ENCODE measurements around the gene BCKDHB. TPM values are rescaled to one million over a fixed set of nuclear protein-coding genes. Genes with fewer than 3 reads are reported as not detected.

BCKDHB gene
- total RNA-seq, 1 experiment from 2014 or later: 29.7 TPM

DNA sequence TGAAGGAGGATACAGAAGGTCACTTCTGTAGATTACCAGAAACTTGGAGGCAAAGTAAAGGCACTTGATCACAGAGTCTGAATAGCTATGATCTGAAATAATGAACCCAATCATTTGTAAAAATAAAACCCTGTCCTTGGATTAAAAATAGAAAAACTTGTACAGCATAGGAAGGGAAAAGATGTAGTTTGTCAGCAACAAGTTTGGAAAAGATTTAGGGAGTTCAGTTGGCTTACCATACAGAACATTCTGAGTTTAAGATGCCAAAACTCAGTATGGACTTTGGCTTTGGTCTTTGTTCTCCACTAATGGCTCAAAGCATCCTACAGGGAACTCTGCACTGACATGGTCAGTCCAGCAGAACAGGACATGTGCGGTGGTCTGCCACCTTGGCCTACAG lies 240.6 kb downstream of the BCKDHB start:
- no TSS peak for BruUV-seq (replicated peaks)
- Histone ChIP-seq H3K36me3 (ENCODE audit: control insufficient read depth, insufficient read depth, low read length) (no peaks in the 10 kb centered on the region), H3K4me1 (no peaks in the 10 kb centered on the region), H3K9me3 (no peaks in the 10 kb centered on the region), H3K4me3 (ENCODE audit: low read depth, low read length) (no peak overlapping the region), H3K27me3 (replicated peaks; ENCODE audit: control insufficient read depth, insufficient read depth, low read length) (no peaks in the 10 kb centered on the region)
- H3K27ac Mint-ChIP-seq (ENCODE audit: unreplicated experiment): no peak overlapping the region
- ChIA-PET CTCF (interaction anchor here (0.6 kb wide), 1 partner anchor 60 kb away, joined by 3 read pairs; no protein-coding TSS in a partner anchor), POLR2A (no interaction called here)
- H3K4me1 Mint-ChIP-seq (ENCODE audit: low read depth, unreplicated experiment): no peaks in the 10 kb centered on the region
- intact Hi-C loops (cut with micrococcal nuclease; ENCODE audit: unreplicated experiment): no loop called here
- no peaks in the 10 kb centered on the region for H3K27me3 Mint-ChIP-seq (ENCODE audit: insufficient read depth, unreplicated experiment)
- TF ChIP-seq, protein P1, sequence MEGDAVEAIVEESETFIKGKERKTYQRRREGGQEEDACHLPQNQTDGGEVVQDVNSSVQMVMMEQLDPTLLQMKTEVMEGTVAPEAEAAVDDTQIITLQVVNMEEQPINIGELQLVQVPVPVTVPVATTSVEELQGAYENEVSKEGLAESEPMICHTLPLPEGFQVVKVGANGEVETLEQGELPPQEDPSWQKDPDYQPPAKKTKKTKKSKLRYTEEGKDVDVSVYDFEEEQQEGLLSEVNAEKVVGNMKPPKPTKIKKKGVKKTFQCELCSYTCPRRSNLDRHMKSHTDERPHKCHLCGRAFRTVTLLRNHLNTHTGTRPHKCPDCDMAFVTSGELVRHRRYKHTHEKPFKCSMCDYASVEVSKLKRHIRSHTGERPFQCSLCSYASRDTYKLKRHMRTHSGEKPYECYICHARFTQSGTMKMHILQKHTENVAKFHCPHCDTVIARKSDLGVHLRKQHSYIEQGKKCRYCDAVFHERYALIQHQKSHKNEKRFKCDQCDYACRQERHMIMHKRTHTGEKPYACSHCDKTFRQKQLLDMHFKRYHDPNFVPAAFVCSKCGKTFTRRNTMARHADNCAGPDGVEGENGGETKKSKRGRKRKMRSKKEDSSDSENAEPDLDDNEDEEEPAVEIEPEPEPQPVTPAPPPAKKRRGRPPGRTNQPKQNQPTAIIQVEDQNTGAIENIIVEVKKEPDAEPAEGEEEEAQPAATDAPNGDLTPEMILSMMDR (IDR thresholded peaks at IDR 0.05; ENCODE audit: insufficient read depth in 1 of 2, low read depth in 1 of 2, low read length in 1 of 2, severe bottlenecking in 1 of 2, unreplicated experiment in 1 of 2): no peak
- no peak overlapping the region for H3K4me3 Mint-ChIP-seq (ENCODE audit: unreplicated experiment)
- no peak for DNase-seq
- H3K36me3 Mint-ChIP-seq (ENCODE audit: insufficient read depth, unreplicated experiment): peaks cover 5% of the 10 kb centered on the region
- H3K9me3 Mint-ChIP-seq (ENCODE audit: unreplicated experiment): no peaks in the 10 kb centered on the region

DNA sequence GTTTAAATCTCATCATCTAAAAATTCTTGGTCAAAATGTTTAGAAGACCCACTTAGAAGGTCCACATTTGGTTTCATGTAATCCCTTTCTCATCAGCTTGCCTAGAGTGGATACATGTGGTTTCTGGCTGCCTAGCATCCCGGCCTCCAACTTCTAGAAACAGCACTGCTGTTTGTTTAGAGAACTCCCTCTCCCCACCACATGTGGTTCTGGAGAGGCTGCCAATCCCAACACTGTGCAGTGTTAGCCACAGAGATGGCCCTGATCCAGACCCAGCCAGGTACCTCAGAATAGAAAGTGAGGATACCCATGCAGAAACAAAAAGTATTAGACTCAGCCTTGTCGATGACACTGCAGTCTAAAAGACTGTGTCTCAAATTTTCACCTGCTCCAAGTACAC lies 241.8 kb downstream of the BCKDHB start:
- no peaks in the 10 kb centered on the region for H3K27me3 ChIP-seq (replicated peaks; ENCODE audit: control insufficient read depth, insufficient read depth, low read length)
- no TSS peak for BruUV-seq (replicated peaks)
- no peaks in the 10 kb centered on the region for H3K4me1 ChIP-seq
- POLR2A ChIA-PET: no interaction called here
- intact Hi-C loops (cut with micrococcal nuclease; ENCODE audit: unreplicated experiment): no loop called here
- no peak overlapping the region for H3K27ac Mint-ChIP-seq (ENCODE audit: unreplicated experiment)
- no peaks in the 10 kb centered on the region for H3K36me3 ChIP-seq (ENCODE audit: control insufficient read depth, insufficient read depth, low read length)
- H3K4me1 Mint-ChIP-seq (ENCODE audit: low read depth, unreplicated experiment): no peaks in the 10 kb centered on the region
- H3K9me3 ChIP-seq: no peaks in the 10 kb centered on the region
- CTCF ChIA-PET: no interaction called here
- no peak overlapping the region for H3K4me3 Mint-ChIP-seq (ENCODE audit: unreplicated experiment)
- TF ChIP-seq, protein P1 (IDR thresholded peaks at IDR 0.05; ENCODE audit: insufficient read depth in 1 of 2, low read depth in 1 of 2, low read length in 1 of 2, severe bottlenecking in 1 of 2, unreplicated experiment in 1 of 2): no peak
- H3K27me3 Mint-ChIP-seq (ENCODE audit: insufficient read depth, unreplicated experiment): no peaks in the 10 kb centered on the region
- DNase-seq: no peak
- H3K4me3 ChIP-seq (ENCODE audit: low read depth, low read length): no peak overlapping the region
- H3K9me3 Mint-ChIP-seq (ENCODE audit: unreplicated experiment): no peaks in the 10 kb centered on the region
- peaks cover 5% of the 10 kb centered on the region for H3K36me3 Mint-ChIP-seq (ENCODE audit: insufficient read depth, unreplicated experiment)

DNA sequence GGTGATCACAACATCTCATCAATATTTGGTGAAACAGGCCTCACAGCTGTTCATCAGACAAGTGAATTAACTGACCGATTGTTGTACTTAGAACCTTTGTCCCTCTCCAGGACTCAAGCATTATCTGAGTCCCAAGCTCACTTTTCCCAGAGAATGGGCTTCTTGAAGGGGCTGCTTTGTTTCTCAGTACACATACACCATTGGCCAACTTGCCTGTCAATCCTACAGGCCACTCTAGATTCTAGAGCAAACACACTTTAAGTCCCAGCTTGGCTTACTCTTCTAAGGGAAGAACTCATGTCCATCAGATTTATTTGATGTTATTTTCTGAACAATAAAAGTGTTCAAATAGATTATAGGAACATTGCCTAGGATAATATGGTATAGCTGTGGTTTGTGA lies 249.5 kb downstream of the BCKDHB start:
- intact Hi-C loops (cut with micrococcal nuclease; ENCODE audit: unreplicated experiment): no loop called here
- H3K27me3 ChIP-seq (replicated peaks; ENCODE audit: control insufficient read depth, insufficient read depth, low read length): no peaks in the 10 kb centered on the region
- POLR2A ChIA-PET: no interaction called here
- H3K4me1 Mint-ChIP-seq (ENCODE audit: low read depth, unreplicated experiment): no peaks in the 10 kb centered on the region
- H3K36me3 ChIP-seq (ENCODE audit: control insufficient read depth, insufficient read depth, low read length): no peaks in the 10 kb centered on the region
- H3K4me3 Mint-ChIP-seq (ENCODE audit: unreplicated experiment): no peak overlapping the region
- no peak overlapping the region for H3K4me3 ChIP-seq (ENCODE audit: low read depth, low read length)
- TF ChIP-seq, protein P1 (IDR thresholded peaks at IDR 0.05; ENCODE audit: insufficient read depth in 1 of 2, low read depth in 1 of 2, low read length in 1 of 2, severe bottlenecking in 1 of 2, unreplicated experiment in 1 of 2): no peak
- H3K9me3 Mint-ChIP-seq (ENCODE audit: unreplicated experiment): peaks cover under 1% of the 10 kb centered on the region
- no peaks in the 10 kb centered on the region for H3K27me3 Mint-ChIP-seq (ENCODE audit: insufficient read depth, unreplicated experiment)
- H3K27ac Mint-ChIP-seq (ENCODE audit: unreplicated experiment): no peak overlapping the region
- H3K4me1 ChIP-seq: no peaks in the 10 kb centered on the region
- no TSS peak for BruUV-seq (replicated peaks)
- no peaks in the 10 kb centered on the region for H3K9me3 ChIP-seq
- CTCF ChIA-PET: no interaction called here
- DNase-seq: no peak
- peaks cover 4% of the 10 kb centered on the region for H3K36me3 Mint-ChIP-seq (ENCODE audit: insufficient read depth, unreplicated experiment)

All from Caco-2 (cell line).